Activated T-cell treated with anti-CD3 and anti-CD28 coated beads for 4 hours (primary cell): ENCODE data around the gene SLFNL1.

ENCODE experiments used
- DNase-seq: peaks from one replicate; pipeline ENCODE4 v3.0.0-alpha.2; 2020

Gene SLFNL1

DNA sequence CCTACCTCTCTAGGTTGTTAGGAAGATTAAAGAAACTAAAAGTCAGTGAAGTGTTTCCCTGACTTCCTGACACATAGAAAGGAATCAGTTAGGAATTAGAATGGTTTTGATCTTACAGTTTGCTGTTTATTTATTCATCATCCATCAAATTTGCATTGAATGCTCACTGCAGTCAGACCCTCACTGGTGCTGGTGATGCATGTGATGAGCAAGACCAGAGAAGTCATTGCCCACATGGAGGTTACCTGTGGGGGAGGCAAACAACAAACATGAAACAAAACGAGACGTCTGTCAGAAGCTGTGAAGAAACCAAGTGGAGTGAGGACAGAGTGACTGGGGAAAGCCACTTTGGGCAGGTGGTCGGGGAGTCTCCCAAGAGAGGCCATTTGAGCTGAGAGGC lies 35.6 kb downstream of the SLFNL1 start:
- DNase-seq: no peak

DNA sequence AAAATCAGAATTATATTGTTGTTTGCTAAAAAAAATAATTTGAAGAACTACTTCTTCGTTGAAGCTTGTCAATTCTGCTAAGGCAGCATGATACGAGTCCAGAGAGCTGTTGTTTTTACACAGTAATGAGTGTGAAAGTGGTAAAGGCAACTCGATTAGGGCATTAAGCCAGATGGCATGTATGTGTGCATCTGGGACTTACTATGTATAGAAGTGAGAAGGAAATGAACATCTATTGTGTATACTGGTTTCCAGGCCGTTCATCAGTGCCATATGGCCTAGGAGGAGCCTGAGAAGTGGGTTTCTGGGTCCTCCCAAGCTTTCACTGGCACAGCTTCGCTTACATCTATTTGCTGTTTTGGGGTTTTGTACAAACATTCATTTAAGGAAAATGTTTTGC lies 36.4 kb downstream of the SLFNL1 start:
- no peak for DNase-seq

DNA sequence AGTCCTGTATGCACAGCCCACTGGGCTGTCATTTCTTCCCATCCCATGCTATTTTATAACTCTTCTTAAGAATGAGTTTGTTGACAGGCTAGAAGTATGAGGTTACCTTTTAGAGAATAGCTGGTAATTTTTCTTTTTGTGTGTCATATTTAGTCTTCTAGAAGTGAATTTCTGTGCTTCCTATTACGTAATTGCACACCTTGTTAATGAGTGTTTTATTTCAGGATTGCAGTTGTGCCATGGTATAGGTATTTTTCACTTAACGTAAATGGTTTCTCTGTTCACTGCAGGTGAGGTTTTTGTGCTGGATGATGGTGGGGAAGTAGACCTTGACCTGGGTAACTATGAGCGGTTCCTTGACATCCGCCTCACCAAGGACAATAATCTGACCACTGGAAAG lies 37.0 kb downstream of the SLFNL1 start:
- no peak for DNase-seq

DNA sequence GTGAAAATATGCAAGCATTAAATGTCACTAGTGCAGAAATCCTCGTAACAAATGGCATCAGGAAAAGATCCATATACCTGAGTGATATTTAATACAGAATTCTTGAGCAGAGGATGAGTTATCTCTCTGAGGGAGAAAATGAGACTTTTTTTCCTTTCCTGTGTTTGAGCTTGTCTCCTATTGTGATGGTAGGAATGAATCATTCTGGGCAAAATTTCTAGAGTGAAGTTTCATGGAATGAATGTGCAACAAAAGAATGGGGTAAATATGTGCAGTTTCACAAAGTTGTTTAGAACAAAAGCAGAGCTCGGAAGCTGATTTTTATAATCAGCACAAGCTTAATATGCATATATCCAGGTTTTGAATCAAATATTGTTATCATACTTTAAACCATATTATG lies 37.5 kb downstream of the SLFNL1 start:
- DNase-seq: no peak

DNA sequence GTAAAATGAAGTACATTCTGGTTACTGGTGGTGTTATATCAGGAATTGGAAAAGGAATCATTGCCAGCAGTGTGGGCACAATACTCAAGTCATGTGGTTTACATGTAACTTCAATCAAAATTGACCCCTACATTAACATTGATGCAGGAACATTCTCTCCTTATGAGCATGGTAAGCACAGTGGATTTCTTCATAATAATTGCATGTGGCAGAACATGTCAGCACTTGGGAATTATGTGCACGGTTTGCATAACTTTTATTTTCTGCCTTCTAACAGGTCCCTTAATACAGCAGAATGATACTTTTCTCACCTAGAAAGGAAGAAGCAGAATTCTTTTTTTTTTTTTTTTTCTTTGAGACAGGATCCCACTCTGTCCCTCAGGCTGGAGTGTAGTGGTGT lies 38.2 kb downstream of the SLFNL1 start:
- no peak for DNase-seq

DNA sequence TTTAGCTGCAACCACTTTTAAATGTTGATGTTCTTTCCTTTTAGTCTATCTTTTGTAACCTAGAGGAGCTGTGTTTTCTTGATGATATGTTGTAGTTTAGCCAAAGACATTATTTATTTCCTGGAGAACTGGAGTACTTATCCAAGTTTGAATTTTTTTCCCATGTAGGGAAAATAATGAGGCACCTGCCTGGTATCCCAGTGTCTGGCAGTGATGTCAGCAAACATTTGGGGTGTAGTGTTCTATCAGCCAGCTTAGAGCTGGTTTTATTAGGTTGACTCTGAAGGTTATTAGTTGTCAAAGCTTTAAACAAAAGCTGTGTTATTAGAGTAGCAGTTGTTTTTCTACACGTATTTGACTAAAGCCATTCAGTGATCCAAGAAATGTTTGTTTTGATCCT lies 38.8 kb downstream of the SLFNL1 start:
- no peak for DNase-seq

DNA sequence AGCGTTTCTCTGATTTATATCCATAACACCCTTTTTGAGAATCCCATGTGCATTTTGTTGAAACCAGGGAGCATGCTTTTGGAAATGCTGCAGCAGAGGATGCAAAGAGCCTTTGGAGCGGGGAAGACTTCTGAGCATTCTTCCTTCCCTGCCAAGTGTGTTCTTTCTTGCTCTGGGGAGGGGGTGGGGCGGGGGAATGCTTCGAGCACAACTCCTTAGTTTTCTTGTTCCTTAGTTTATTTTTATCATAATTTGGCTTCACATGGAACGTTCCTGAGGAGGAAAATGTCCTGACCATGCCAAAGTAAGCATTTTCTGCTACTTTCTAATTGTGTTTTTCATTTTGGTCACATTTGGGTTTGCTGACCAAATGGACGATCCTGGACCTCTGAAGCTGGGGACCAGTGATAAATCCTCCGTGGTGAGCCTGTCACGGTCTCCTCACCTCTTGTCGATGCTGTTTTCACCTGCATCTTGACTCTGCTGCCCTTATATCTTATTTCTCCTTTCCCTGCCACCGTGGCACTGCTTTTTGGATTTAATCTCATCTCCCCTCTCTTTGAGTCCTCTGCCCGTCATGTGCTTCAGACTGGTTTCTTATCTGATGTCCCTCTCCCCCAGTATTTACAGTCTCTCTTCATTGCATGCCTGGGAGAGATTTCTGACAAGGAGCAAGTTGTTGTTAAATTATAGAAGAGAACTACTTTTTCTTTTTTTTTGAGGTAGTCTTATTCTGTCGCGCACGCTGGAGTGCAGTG lies 39.7 kb downstream of the SLFNL1 start:
- no peak for DNase-seq

DNA sequence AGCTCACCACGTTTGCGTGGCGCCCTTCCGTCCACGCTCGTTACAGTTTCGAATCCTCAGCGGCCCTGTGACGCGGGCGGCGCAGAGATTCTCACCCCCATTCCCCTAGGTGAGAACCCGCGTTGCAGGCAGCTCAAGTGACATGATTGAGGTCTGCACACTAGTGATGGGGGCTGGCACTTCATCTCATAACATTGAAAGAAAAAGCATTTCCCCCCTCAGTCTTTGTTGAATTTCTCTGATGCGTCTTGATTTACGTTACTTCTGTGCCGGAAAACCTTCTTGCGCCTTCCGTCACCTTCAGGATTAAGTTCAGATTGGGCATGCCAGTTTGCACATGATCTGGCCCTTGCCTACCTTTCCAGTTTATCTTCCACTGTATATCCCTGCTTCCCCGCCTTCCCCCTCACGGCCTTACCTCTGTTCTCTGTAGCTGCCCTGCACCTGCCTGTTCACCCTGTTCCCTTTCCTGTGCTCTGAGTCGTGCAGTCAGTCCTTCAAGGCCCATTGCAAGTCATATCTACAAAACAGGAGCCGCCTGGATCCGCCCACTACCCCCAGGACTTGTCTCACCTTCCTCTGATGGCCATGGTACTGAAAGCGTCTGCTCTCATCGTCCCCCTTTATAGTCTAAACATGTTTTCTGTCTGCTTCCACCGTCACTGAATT lies 40.9 kb downstream of the SLFNL1 start:
- peak; percentile 40 for DNase-seq

DNA sequence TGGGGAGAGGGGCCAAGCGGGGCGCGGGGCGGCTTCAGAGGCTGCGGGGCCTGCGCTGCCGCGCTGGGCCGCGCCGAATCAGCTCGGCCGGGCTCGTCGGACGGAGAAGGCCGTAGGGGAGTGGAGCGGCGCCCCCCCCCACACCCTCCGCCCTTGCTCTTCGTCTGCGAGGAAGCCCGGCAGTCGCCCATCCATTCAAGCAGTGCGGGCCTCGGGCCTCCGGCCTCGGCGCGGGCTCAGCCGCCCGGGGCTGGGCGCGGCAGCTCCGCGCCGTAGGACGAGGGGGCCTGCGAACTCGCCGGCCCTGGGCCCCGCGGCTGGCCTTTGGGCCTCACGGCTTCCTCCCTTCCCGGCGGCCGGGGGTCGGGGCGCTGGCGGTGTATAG lies 41.5 kb downstream of the SLFNL1 start:
- no peak for DNase-seq

DNA sequence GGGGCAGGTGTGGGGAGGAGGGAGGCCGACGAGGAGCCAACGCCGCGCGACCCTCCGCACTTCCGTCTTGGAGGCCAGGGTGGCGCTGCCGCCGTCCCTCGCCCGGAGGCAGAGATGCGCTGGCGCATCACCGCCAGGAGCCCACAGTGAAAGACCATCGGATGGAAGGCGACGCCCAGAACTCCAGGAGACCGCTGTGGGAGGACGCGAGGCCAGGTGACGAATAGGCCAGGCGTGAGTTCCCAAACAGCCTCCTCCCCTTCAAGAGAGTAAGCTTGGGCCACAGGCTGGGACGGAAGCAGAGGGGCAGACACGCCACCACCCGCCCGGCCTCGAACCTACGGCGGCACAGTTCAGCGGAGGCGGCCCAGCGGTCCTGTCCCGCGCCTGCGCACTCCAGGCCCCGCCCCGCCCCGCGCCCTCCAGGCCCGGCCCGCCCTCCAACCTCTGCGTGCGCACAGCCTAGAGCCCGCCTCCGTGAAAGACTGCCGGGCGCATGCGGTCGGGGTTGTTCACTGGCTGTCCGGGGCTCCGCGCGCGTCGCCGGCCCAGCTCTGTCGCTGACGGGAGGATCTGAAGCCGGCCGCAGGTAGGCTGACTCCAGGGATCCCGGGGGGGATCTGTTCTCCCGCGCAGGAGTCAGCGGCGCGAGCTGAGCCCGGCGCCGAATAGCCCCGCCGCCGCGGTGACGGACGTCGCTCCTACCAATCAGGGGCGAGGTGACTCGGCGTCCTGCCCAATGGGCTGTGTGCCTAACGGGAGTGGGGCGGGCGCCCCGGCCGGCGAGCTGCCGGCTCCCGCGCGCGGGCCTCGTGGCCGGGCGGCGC lies 42.1 kb downstream of the SLFNL1 start, which contains the start of gene CTPS1:
CTPS1 (plus strand) TSS at position 456 of the 827 bp plus-strand sequence. CDS start 3,595 bp downstream, outside the sequence.
- peak; percentile 96 for DNase-seq

DNA sequence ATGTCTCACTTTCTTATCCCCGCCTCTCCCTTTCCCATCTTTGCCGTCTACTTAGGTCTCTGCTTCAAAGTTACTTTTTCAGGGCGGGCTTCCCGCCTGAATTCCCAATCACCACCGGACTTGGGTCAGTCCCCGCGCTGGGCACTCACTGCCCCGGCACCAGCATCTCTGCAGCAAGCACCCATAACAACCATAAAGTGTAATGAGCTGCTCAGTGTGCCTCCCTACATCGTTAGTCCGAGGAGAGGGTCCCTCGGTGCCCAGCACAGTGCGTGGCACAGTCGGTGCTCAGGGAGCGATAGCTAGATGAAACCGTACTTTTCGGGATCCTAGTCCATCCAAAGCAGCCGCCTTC lies 42.7 kb downstream of the SLFNL1 start:
- DNase-seq: no peak

DNA sequence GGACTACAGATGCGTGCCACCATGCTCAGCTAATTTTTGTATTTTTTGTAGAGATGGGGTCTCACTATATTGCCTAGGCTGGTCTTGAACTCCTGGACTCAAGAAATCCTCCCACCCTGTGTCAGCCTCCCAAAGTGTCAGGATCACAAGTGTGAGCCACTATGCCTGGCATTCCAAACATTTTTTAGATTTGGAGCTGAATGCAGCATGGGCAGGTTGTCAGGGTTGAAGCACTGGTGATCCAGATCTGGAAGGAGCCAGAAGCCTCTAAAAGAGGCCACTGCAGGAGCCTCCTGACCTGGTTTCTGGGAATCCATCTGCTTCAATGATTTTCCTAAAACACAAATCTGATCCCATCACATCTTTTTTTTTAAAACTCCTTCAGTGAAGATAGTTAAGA lies 43.8 kb downstream of the SLFNL1 start:
- no peak for DNase-seq

DNA sequence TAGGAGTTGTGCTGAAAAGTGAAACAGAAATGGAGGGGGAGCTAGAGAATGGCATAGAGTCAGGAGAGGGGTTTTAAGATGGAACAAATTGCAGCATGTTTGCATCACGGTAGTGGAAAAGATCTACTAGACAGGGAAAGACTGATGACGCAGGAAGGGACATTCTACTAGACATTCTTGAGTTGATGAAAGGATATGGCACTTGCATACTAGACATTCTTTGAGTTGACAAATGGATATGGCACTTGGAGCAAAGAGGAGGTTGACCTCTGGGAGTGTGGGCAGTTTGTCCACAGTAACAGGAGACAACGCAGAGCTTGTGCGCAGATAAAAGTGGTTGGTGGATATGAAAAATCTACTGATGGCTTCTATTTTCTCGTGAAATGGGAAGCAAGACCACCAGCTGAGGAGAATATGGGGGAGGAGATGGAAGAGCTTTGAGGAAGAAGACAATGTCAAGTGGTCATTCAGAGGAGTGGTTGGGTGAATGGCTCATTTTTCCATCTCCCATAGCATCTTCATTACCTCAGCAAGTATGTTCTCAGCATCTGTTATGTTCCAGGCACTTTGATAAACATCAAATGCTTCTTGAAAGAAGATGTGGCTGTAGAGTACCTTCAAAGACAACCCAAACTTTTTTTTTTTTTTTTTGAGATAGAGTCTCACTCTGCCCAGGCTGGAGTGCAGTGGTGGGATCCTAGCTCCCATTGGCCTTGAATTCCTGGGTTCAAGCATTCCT lies 44.4 kb downstream of the SLFNL1 start:
- no peak for DNase-seq

DNA sequence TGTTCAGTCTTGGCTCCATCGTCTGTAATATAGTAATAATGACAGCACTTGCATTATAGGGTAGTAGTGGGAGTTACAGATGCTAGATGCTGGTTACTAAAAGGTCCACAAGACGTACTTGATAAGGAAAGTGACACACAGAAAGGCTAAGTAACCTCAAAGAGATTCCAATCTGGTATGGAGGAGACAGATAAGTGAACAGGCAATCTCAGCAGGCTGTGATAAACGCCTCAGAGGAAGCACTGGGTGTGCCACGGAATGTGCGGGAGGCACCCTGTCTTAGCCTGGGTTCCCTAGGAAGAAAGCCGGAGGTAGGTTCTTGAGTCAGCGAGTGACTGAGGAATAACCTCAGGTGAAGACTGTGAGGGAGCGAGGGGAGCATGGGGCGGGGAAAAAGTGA lies 46.6 kb downstream of the SLFNL1 start:
- DNase-seq: no peak

DNA sequence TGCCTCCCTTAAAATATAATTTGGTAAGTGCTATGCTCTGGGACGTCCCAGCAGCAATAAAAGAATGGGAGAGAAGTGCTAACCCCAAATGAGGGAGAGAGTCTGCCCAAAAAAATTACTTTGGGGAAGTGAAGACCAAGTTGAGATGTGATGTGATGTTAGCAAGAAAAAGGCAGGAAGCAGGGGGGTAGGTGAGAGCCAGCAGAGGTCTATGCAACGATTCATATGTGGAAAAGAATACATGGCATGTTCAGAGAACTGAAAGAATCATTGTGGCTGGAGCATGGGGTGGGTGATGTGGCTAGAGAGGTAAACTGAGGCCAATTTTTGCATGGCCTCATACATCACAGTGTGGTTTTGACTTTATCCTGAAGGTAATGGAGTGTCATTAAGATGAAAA lies 47.6 kb downstream of the SLFNL1 start:
- DNase-seq: no peak

DNA sequence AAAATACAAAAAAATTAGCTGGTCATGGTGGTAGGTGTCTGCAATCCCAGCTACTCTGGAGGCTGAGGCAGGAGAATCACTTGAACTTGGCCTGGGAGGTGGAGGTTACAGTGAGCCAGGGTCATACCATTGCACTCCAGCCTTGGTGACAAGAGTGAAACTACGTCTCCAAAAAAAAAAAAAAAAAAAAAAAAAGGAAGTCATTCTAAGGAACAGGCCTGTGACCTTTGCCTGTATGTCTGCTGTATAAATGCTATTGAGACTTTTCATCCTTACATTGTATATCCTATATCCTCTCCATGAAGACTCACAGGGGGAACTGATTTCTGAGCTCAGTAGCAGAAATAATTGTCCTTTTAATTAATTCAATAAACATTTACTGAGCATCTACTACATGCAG lies 49.6 kb downstream of the SLFNL1 start:
- DNase-seq: no peak

DNA sequence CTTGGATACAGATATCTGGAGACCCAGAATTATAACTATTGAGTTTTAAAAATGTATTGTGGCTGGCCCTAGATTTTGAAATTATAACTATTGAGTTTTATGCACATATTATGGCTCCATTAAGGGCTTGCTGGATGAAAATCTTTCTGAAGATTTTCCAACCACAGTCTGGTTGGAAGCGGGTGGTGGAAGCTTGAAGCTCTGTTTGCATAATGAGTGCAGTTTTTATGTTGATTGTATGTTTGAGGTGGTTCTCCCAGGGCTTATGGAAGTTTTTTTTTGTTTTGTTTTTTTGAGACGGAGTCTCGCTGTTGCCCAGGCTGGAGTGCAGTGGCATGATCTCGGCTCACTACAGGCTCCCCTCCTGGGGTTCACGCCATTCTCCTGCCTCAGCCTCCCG lies 52.1 kb downstream of the SLFNL1 start:
- no peak for DNase-seq

DNA sequence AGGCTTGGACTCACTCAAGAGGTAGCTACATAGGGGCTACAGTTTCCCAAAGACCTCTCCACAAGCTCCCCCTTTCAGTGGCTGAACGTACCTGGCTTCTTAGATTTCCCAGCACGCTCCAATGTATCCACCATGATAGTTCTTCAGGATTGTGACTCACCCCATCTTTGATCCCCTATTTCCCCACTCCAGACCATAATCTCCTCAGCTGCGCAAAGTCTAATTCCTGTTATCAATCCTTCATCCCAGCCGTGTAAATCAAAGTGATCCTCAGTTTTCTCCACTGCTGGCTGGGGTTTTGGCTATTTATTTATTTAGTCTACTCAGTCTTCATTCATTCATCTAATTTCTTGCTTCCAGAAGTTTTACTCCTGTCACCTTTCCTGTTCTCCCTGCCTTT lies 55.1 kb downstream of the SLFNL1 start:
- DNase-seq: no peak
